ENCODE data around the gene NEURL1B.
"Not testable (repeated sequence)": the region's sequence is repeated elsewhere in the genome, so short reads cannot be mapped to it uniquely, and the experiment has no call there.

The NEURL1B gene

GRCh38 chr5:172634106-172634899, 6.8 kb upstream of the NEURL1B start:
- no peak for DNase-seq (ENCODE audit: low read depth in 2 of 2)

GRCh38 chr5:172635038-172635437, 6.0 kb upstream of the NEURL1B start:
- no peak for DNase-seq (ENCODE audit: low read depth in 2 of 2)

GRCh38 chr5:172636279-172637050, 4.6 kb upstream of the NEURL1B start:
- DNase-seq (ENCODE audit: low read depth in 2 of 2) = no peak

- no peak for DNase-seq (ENCODE audit: low read depth in 2 of 2)
Measured at GRCh38 chr5:172637110-172637580, 3.9 kb upstream of the NEURL1B start.

- no peak for DNase-seq (ENCODE audit: low read depth in 2 of 2)
Measured at GRCh38 chr5:172637740-172638139, 3.3 kb upstream of the NEURL1B start.

GRCh38 chr5:172638209-172638768, 2.8 kb upstream of the NEURL1B start:
- DNase-seq (ENCODE audit: low read depth in 2 of 2) = no peak

- no peak for DNase-seq (ENCODE audit: low read depth in 2 of 2)
Measured at GRCh38 chr5:172640139-172640538, 924 bp upstream of the NEURL1B start.

GRCh38 chr5:172641359-172642050, 442 bp downstream of the NEURL1B start:
- DNase-seq (ENCODE audit: low read depth in 2 of 2) = no peak

GRCh38 chr5:172642051-172642409, 967 bp downstream of the NEURL1B start:
- no peak for DNase-seq (ENCODE audit: low read depth in 2 of 2)

GRCh38 chr5:172642486-172642885, 1.4 kb downstream of the NEURL1B start:
- no peak for DNase-seq (ENCODE audit: low read depth in 2 of 2)

- no peak for DNase-seq (ENCODE audit: low read depth in 2 of 2)
Measured at GRCh38 chr5:172642926-172643871, 2.1 kb downstream of the NEURL1B start.

- DNase-seq (ENCODE audit: low read depth in 2 of 2) = no peak
Measured at GRCh38 chr5:172644266-172644665, 3.2 kb downstream of the NEURL1B start.

- DNase-seq (ENCODE audit: low read depth in 2 of 2) = no peak
Measured at GRCh38 chr5:172644711-172645110, 3.6 kb downstream of the NEURL1B start.

GRCh38 chr5:172645271-172646055, 4.4 kb downstream of the NEURL1B start:
- no peak for DNase-seq (ENCODE audit: low read depth in 2 of 2)

GRCh38 chr5:172646716-172647285, 5.7 kb downstream of the NEURL1B start:
- no peak for DNase-seq (ENCODE audit: low read depth in 2 of 2)

GRCh38 chr5:172647352-172648012, 6.4 kb downstream of the NEURL1B start:
- DNase-seq (ENCODE audit: low read depth in 2 of 2) = no peak

- no peak for DNase-seq (ENCODE audit: low read depth in 2 of 2)
Measured at GRCh38 chr5:172648013-172648381, 6.9 kb downstream of the NEURL1B start.

GRCh38 chr5:172648755-172649154, 7.7 kb downstream of the NEURL1B start:
- no peak for DNase-seq (ENCODE audit: low read depth in 2 of 2)

- DNase-seq (ENCODE audit: low read depth in 2 of 2) = not testable (repeated sequence)
Measured at GRCh38 chr5:172656496-172656895, 15.4 kb downstream of the NEURL1B start.

Measured in stimulated activated CD4-positive, alpha-beta T cell treated with anti-CD3 and anti-CD28 coated beads, Interleukin-15, amount 100 ng/mL, for 48 hours (primary cell).